Karpas-422 (cell line): ENCODE data around the gene ITPRIPL1. TPM values are rescaled to one million over a fixed set of nuclear protein-coding genes. Genes with fewer than 3 reads are reported as not detected.

Experiments
- DNase-seq: peaks from one replicate; pipeline ENCODE4 v3.0.0-alpha.2; 2015
- H2AFZ ChIP-seq: fragments of 200-600 bp; sonication (generic); 2 replicates; pipeline ENCODE4 v1.6.1; 2014; ENCODE audit warnings: antibody characterized with exemption, low read length, mixed read lengths
- H3K27ac ChIP-seq: fragments of 200-600 bp; sonication (generic); 2 replicates; pipeline ENCODE4 v1.5.1; 2014; ENCODE audit warnings: mild to moderate bottlenecking, low read length, moderate library complexity
- H3K27me3 ChIP-seq: fragments of 200-600 bp; sonication (generic); 2 replicates; pipeline ENCODE4 v1.6.1; 2014; ENCODE audit warnings: low read length, mixed read lengths
- H3K36me3 ChIP-seq: fragments of 200-600 bp; sonication (generic); 2 replicates; pipeline ENCODE4 v1.6.1; 2014; ENCODE audit warnings: low read length, mixed read lengths; ENCODE audit not compliant: insufficient read depth
- H3K4me1 ChIP-seq: fragments of 200-600 bp; sonication (generic); 2 replicates; pipeline ENCODE4 v1.6.1; 2014; ENCODE audit warnings: mild to moderate bottlenecking, low read length, mixed read lengths
- H3K4me2 ChIP-seq: fragments of 200-600 bp; sonication (generic); 2 replicates; pipeline ENCODE4 v1.6.1; 2014; ENCODE audit warnings: low read length, low read depth, mild to moderate bottlenecking; ENCODE audit not compliant: poor library complexity, severe bottlenecking
- H3K4me3 ChIP-seq: fragments of 200-600 bp; sonication (generic); 2 replicates; pipeline ENCODE4 v1.5.1; 2014; ENCODE audit warnings: mild to moderate bottlenecking, antibody characterized with exemption, low read length, mixed read lengths
- H3K79me2 ChIP-seq: fragments of 200-600 bp; sonication (generic); 2 replicates; pipeline ENCODE4 v1.6.1; 2014; ENCODE audit warnings: mild to moderate bottlenecking, low read length, mixed read lengths
- H3K9ac ChIP-seq: fragments of 200-600 bp; sonication (generic); 2 replicates; pipeline ENCODE4 v1.6.0; 2014; ENCODE audit warnings: low read length
- H3K9me2 ChIP-seq: fragments of 200-600 bp; sonication (generic), shearing (Covaris generic); replicated peaks from 2 replicates; pipeline ENCODE4 v1.6.0; 2014; ENCODE audit warnings: mild to moderate bottlenecking, low read length, moderate library complexity; ENCODE audit not compliant: insufficient read depth
- H3K9me3 ChIP-seq: fragments of 300-700, 200-600 bp; sonication (generic); 2 replicates; pipeline ENCODE4 v1.6.1; 2014; ENCODE audit warnings: low read length, mixed read lengths
- H4K20me1 ChIP-seq: fragments of 200-600 bp; sonication (generic); 2 replicates; pipeline ENCODE4 v1.6.1; 2014; ENCODE audit warnings: mild to moderate bottlenecking, antibody characterized with exemption, low read length, low read depth; ENCODE audit not compliant: insufficient read depth
- total RNA-seq: library from RNA; depleted of rRNA; stranded (reverse); fragments of >200 nt; shearing (Covaris generic); gene quantifications from 2 replicates; pipeline ENCODE4 v1.2.3, GENCODE V29; 2014; ENCODE audit warnings: low replicate concordance

Gene ITPRIPL1
- total RNA-seq, 1 experiment from 2014 or later: 12.4 TPM

GRCh38 chr2:96353606-96354101, 28.5 kb downstream of the ITPRIPL1 start:
- Histone ChIP-seq H3K27ac (no peak overlapping the region), H3K4me1 (no peaks in the 10 kb centered on the region), H2AFZ (no peak overlapping the region), H3K79me2 (no peaks in the 10 kb centered on the region), H3K36me3 (peaks cover 56% of the 10 kb centered on the region), H3K9ac (no peak overlapping the region), H3K4me3 (no peak overlapping the region), H3K9me3 (no peaks in the 10 kb centered on the region), H3K27me3 (no peaks in the 10 kb centered on the region), H3K4me2 (no peak overlapping the region), H3K9me2 (no peaks in the 10 kb centered on the region), H4K20me1 (no peaks in the 10 kb centered on the region)
- no peak for DNase-seq

DNA sequence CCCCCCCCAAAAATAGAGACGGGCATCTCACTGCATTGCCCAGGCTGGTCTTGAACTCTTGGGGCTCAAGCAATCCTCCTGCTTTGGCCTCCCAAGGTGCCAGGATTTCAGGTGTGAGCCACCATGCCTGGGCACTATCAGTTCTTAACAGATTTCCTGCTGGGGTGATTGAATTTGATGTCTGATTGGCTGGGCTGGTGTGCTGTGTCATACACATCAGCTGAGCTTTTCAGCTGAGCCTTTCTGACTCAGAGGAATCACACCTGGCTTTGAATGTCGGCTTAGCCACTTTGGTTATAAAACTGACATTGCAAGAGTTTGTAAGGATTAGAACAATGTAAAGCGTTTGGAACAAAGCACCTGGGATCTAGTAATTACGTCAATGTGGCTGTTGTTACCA, 29.4 kb downstream of the ITPRIPL1 start:
- H4K20me1 ChIP-seq: no peaks in the 10 kb centered on the region
- H3K9me2 ChIP-seq: no peaks in the 10 kb centered on the region
- DNase-seq: no peak
- no peaks in the 10 kb centered on the region for H3K9me3 ChIP-seq
- no peak overlapping the region for H3K4me2 ChIP-seq
- H3K9ac ChIP-seq: no peak overlapping the region
- H3K4me1 ChIP-seq: no peaks in the 10 kb centered on the region
- no peak overlapping the region for H2AFZ ChIP-seq
- H3K27me3 ChIP-seq: no peaks in the 10 kb centered on the region
- no peak overlapping the region for H3K4me3 ChIP-seq
- no peaks in the 10 kb centered on the region for H3K79me2 ChIP-seq
- peaks cover 63% of the 10 kb centered on the region for H3K36me3 ChIP-seq
- no peak overlapping the region for H3K27ac ChIP-seq

DNA sequence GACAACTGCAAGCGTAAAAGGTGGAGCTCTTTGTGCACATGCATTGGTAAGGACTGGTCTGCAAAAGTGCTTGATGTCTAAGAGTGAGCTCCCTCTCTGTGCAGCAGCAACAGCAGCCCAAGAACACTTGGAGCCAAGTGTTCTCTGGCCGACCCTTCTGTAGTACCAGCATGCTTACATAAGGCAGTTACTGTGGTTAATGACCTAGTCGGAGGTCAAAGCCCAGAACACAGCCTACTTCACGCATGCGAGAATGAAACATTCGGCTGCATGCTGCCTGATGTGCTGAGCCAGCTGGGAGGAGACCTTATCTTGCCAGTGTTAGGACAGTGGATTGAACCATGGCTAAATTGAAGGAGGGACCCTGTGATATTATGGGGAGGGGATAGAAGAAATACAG, 31.8 kb downstream of the ITPRIPL1 start:
- Histone ChIP-seq H3K27ac (no peak overlapping the region), H3K4me2 (no peak overlapping the region), H4K20me1 (no peaks in the 10 kb centered on the region), H3K79me2 (no peaks in the 10 kb centered on the region), H3K4me3 (no peak overlapping the region), H3K36me3 (peaks cover 57% of the 10 kb centered on the region), H3K4me1 (no peaks in the 10 kb centered on the region), H3K27me3 (no peaks in the 10 kb centered on the region), H2AFZ (no peak overlapping the region), H3K9me3 (no peaks in the 10 kb centered on the region), H3K9me2 (no peaks in the 10 kb centered on the region), H3K9ac (no peak overlapping the region)
- DNase-seq: no peak

DNA sequence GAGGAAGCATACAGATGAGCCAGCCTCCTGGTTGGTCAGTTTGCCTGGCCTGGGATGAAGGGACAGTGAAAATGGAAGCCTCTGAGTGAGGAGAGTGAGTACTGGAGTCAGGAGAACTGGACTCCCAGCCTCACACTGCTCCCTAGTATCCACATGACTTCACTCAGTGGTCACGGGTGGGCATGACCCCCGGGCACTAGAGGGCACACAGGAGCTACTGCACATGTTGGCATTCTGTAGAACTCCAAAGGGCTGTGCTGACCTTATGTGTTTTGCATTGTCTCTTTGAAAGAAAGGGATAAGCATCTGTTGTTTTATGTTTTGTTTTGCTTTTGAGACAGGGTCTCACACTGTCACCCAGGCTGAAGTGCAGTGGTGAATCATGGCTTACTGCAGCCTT, 34.2 kb downstream of the ITPRIPL1 start:
- no peak overlapping the region for H2AFZ ChIP-seq
- no peaks in the 10 kb centered on the region for H3K79me2 ChIP-seq
- H3K36me3 ChIP-seq: peaks cover 48% of the 10 kb centered on the region
- H3K4me1 ChIP-seq: no peaks in the 10 kb centered on the region
- no peak for DNase-seq
- H3K4me2 ChIP-seq: no peak overlapping the region
- H3K9me3 ChIP-seq: no peaks in the 10 kb centered on the region
- H3K9ac ChIP-seq: no peak overlapping the region
- H3K9me2 ChIP-seq: no peaks in the 10 kb centered on the region
- no peak overlapping the region for H3K27ac ChIP-seq
- H3K4me3 ChIP-seq: no peak overlapping the region
- H3K27me3 ChIP-seq: no peaks in the 10 kb centered on the region
- H4K20me1 ChIP-seq: no peaks in the 10 kb centered on the region

DNA sequence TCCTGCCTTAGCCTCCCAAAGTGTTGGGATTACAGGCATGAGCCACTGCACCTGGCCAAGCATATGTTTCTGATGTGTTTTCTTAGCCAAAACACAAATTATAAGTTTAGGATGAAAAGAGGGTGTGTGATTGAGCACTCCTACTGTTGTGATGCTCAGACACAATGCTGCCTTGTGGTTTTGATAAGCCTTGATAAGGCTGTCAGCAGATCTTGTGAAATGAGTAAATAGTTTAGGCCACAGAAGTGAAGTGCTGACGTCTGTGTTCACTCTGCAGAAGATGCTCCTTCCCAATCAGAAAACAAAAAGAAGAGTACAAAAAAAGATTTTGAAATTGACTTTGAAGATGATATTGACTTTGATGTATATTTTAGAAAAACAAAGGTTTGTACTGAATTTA, 34.7 kb downstream of the ITPRIPL1 start:
- Histone ChIP-seq H3K4me2 (no peak overlapping the region), H3K4me1 (no peaks in the 10 kb centered on the region), H3K4me3 (no peak overlapping the region), H4K20me1 (no peaks in the 10 kb centered on the region), H3K9ac (no peak overlapping the region), H3K9me3 (no peaks in the 10 kb centered on the region), H3K79me2 (no peaks in the 10 kb centered on the region), H3K27me3 (no peaks in the 10 kb centered on the region), H3K36me3 (peaks cover 48% of the 10 kb centered on the region), H3K27ac (no peak overlapping the region), H2AFZ (no peak overlapping the region), H3K9me2 (no peaks in the 10 kb centered on the region)
- no peak for DNase-seq

DNA sequence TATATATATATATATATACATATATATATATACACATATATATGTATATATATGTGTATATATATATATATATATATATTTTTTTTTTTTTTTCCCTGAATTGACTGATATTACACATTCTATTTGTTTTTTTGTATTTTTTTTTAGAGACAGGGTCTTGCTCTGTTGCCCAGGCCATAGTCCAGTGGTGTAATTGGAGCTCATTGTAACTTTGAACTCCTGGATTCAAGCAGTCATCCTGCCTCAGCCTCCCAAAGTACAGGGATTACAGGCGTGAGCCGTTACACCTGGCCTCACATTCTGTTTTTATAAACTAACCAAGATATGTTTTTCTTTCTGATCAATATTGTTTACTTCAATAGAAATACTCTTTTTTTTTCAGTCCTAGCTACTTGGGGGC, 36.6 kb downstream of the ITPRIPL1 start:
- H3K4me3 ChIP-seq: no peak overlapping the region
- no peaks in the 10 kb centered on the region for H4K20me1 ChIP-seq
- H3K27me3 ChIP-seq: no peaks in the 10 kb centered on the region
- no peak overlapping the region for H3K4me2 ChIP-seq
- peaks cover 55% of the 10 kb centered on the region for H3K36me3 ChIP-seq
- DNase-seq: no peak
- H3K9me3 ChIP-seq: no peaks in the 10 kb centered on the region
- no peak overlapping the region for H3K27ac ChIP-seq
- H3K9me2 ChIP-seq: no peaks in the 10 kb centered on the region
- H3K9ac ChIP-seq: no peak overlapping the region
- no peaks in the 10 kb centered on the region for H3K79me2 ChIP-seq
- H3K4me1 ChIP-seq: no peaks in the 10 kb centered on the region
- no peak overlapping the region for H2AFZ ChIP-seq

DNA sequence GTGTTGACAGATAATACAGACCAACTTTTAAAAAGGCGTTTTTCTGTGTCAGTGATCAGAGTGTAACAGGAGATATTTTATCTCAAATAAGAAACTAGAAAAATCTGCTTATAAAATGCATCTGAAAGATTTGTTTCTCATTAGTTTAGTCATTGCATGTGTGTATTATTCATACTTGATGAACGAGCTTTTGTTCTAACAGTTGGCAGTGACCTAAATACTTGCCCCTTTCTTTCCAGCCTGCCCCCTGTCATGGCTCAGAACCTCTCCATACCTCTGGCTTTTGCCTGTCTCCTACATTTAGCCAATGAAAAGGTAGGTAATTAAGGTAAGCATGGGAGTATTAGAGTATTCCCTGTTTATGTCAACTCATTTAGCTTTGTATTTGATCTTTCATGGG, 44.1 kb downstream of the ITPRIPL1 start:
- Histone ChIP-seq H3K9ac (no peak overlapping the region), H3K4me1 (no peaks in the 10 kb centered on the region), H3K79me2 (no peaks in the 10 kb centered on the region), H3K27ac (no peak overlapping the region), H3K9me3 (no peaks in the 10 kb centered on the region), H3K36me3 (peaks cover 78% of the 10 kb centered on the region), H3K4me3 (no peak overlapping the region), H3K27me3 (no peaks in the 10 kb centered on the region), H4K20me1 (no peaks in the 10 kb centered on the region), H2AFZ (no peak overlapping the region), H3K9me2 (no peaks in the 10 kb centered on the region), H3K4me2 (no peak overlapping the region)
- no peak for DNase-seq

- Histone ChIP-seq H3K9me2 (no peaks in the 10 kb centered on the region), H3K27me3 (no peaks in the 10 kb centered on the region), H3K4me3 (no peak overlapping the region), H3K27ac (no peak overlapping the region), H3K4me2 (no peak overlapping the region), H3K9ac (no peak overlapping the region), H3K36me3 (peaks cover 37% of the 10 kb centered on the region), H3K79me2 (no peaks in the 10 kb centered on the region), H3K4me1 (peaks cover 16% of the 10 kb centered on the region), H3K9me3 (no peaks in the 10 kb centered on the region), H2AFZ (no peak overlapping the region), H4K20me1 (no peaks in the 10 kb centered on the region)
- DNase-seq: no peak
Observed at GRCh38 chr2:96374211-96374951, 49.3 kb downstream of the ITPRIPL1 start.
